Measurements from ENCODE around the gene SEMA4B.

- no peak for TF ChIP-seq CTCF (IDR thresholded peaks at IDR 0.05)
- no peak for TF ChIP-seq MAX (CRISPR knock-in tag; IDR thresholded peaks at IDR 0.05)
- no peak for TF ChIP-seq FOXK1 (CRISPR knock-in tag; IDR thresholded peaks at IDR 0.05)
- no peak for TF ChIP-seq ZNF425 (CRISPR knock-in tag; conservative IDR thresholded peaks at IDR 0.05)
- no peak for TF ChIP-seq ESRRA (CRISPR knock-in tag; IDR thresholded peaks at IDR 0.05; ENCODE audit: borderline replicate concordance)
These were observed 7.2 kb downstream of the SEMA4B start for GRCh38 chr15:90208356-90208755.

Measured in WTC11 (cell line).